Cardiac muscle cell (in vitro differentiated cells and primary cell): Measurements from ENCODE around the gene EEF1AKMT3. TPM values are rescaled to one million over a fixed set of nuclear protein-coding genes. Genes with fewer than 3 reads are reported as not detected.

Source experiments
- DNase-seq, 2 donors: peaks; one replicate each; pipeline versions ENCODE4 v3.0.0 to v3.0.0-alpha.2; 2010 to 2017; ENCODE audit warnings: low read depth in 1 of 2, low spot score in 1 of 2
- H3K27ac ChIP-seq: fragments of 200-600 bp; sonication (generic); 2 replicates; pipeline ENCODE4 v1.5.1; 2016
- H3K27me3 ChIP-seq: fragments of 200-600 bp; sonication (generic); 2 replicates; pipeline ENCODE4 v1.6.0; 2016; ENCODE audit warnings: control low read depth
- H3K36me3 ChIP-seq: fragments of 200-600 bp; sonication (generic); 2 replicates; pipeline ENCODE4 v1.5.1; 2016; ENCODE audit warnings: control low read depth
- H3K4me1 ChIP-seq: fragments of 200-600 bp; sonication (generic); 2 replicates; pipeline ENCODE4 v1.8.1; 2017; ENCODE audit warnings: low read depth, mild to moderate bottlenecking, mixed run types
- H3K4me3 ChIP-seq: fragments of 200-600 bp; sonication (generic); 2 replicates; pipeline ENCODE4 v1.5.1; 2016; ENCODE audit warnings: mild to moderate bottlenecking
- H3K9me3 ChIP-seq: fragments of 200-600 bp; sonication (generic); 2 replicates; pipeline ENCODE4 v1.5.1; 2017; ENCODE audit warnings: low read depth, mild to moderate bottlenecking, control low read depth
- polyA plus RNA-seq: library from polyadenylated mRNA; unstranded; fragments of >200 nt; fragmentation: Nextera tagmentation; extraction: Ambion mirVana; gene quantifications from 2 replicates; pipeline ENCODE4 v1.2.1, GENCODE V29; 2016
- total RNA-seq: library from RNA; depleted of rRNA; stranded (reverse); fragments of >200 nt; gene quantifications from 2 replicates; pipeline ENCODE4 v1.2.3, GENCODE V29; 2016
- TF ChIP-seq, protein P1 (sequence below): IDR thresholded peaks from 2 replicates; pipeline ENCODE4 v1.5.1; 2012; ENCODE audit warnings: low read depth, mild to moderate bottlenecking, low read length

Gene EEF1AKMT3
- total and polyA plus RNA-seq, 2 experiments from 2014 or later, result 3.9 to 4.8 TPM

DNA sequence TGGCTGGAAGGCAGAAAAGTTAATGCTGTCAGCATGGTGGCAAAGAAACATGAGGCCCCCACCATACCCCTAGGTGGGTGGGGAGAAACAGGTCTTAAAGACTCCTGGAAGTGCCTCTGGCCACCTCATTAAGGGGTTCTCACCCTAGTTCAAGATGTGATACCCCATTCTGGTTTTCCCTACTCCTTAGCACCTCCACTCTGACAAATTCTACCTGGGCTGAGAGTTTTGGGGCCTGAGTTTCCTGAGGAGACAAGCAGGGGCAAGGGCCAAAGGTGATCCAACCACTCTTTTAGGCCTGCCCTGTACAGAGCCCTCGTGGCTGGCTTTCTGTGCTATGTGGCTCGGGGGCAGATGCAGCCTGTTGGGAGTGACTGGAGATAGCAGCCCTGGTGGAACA is 54.0 kb downstream of the EEF1AKMT3 start:
- H3K4me1 ChIP-seq, result no peaks in the 10 kb centered on the region
- no peak for DNase-seq
- no peak overlapping the region for H3K27ac ChIP-seq
- no peaks in the 10 kb centered on the region for H3K9me3 ChIP-seq
- peaks cover 67% of the 10 kb centered on the region for H3K36me3 ChIP-seq
- H3K4me3 ChIP-seq, result no peak overlapping the region
- no peaks in the 10 kb centered on the region for H3K27me3 ChIP-seq
- TF ChIP-seq, protein P1, sequence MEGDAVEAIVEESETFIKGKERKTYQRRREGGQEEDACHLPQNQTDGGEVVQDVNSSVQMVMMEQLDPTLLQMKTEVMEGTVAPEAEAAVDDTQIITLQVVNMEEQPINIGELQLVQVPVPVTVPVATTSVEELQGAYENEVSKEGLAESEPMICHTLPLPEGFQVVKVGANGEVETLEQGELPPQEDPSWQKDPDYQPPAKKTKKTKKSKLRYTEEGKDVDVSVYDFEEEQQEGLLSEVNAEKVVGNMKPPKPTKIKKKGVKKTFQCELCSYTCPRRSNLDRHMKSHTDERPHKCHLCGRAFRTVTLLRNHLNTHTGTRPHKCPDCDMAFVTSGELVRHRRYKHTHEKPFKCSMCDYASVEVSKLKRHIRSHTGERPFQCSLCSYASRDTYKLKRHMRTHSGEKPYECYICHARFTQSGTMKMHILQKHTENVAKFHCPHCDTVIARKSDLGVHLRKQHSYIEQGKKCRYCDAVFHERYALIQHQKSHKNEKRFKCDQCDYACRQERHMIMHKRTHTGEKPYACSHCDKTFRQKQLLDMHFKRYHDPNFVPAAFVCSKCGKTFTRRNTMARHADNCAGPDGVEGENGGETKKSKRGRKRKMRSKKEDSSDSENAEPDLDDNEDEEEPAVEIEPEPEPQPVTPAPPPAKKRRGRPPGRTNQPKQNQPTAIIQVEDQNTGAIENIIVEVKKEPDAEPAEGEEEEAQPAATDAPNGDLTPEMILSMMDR, result no peak

DNA sequence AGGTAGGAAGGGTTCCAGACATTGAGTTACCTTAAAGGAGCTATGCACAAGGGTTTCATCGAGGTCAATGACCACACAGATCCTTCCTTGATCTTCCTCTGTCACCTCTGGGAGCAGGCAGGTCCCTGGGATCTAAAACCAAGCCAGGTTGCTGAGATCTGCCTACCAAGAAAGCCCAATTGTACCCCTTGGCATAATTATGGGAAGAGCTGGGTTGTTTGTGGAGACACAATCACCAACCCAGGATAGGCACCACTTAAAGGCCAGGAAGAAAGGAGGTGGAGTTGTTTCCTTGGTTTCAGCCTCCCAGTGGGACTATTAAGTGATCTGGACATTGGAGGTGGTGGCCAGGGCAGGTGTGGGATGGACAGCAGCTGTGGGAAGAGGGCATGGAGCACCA is 54.6 kb downstream of the EEF1AKMT3 start:
- Histone ChIP-seq H3K27ac (no peak overlapping the region), H3K9me3 (no peaks in the 10 kb centered on the region), H3K27me3 (no peaks in the 10 kb centered on the region), H3K4me3 (no peak overlapping the region), H3K4me1 (peaks cover 5% of the 10 kb centered on the region), H3K36me3 (peaks cover 67% of the 10 kb centered on the region)
- TF ChIP-seq, protein P1, result no peak
- no peak for DNase-seq

DNA sequence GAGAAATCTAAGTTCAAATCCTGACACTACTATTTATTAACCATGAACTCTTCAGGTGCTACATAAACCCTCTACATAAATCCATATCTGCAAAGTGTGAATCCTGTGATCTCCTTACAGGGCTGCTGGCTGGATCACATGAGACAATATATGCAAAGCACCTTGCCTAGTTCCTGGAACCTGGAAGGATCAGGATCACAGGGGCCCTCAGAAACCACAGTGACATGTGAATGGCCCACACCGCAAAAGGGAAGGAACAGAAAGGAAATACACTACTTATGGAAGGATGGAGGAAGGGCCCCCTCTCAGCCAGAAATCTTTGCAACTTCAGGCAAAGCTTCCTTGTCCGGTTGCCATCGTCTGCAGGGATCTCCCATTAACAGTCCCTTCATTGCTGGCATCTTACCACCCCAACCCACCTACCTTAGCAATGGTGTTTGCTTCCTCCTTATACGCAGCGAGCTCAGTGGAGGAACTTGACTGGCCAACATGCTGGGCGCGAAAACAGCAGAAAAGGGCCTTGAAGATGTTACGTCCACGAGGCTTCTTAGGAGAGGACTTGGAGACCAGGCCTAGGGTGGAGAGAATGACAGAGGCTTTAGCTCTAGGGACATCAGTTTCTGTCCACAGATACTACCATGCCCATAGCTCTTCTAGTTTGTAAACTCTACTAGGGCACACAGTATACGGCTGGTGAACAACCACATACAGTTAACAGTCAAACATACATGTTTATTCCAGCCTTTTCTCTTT is 56.8 kb downstream of the EEF1AKMT3 start:
- Histone ChIP-seq H3K27me3 (no peaks in the 10 kb centered on the region), H3K4me3 (no peak overlapping the region), H3K9me3 (no peaks in the 10 kb centered on the region), H3K27ac (no peak overlapping the region), H3K36me3 (peaks cover 50% of the 10 kb centered on the region), H3K4me1 (peaks cover 23% of the 10 kb centered on the region)
- no peak for DNase-seq
- TF ChIP-seq, protein P1, result no peak

DNA sequence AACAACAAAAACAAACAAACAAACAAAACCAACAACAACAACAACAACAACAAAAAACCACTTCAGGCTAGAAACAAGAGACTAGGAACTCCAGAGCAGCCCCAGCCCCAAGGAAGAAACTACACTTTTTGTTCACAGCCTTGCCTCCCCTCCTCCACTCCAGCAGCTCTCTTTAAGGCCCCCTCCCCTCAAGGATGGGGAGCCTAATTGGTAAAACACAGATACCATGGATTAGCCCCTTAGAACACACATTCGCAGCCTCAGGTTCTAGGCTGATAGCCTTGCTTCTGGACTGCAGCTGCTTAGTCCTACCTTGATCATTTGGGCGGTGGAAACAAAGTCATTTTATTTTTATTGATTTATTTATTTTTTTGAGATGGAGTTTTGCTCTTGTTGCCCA is 58.0 kb downstream of the EEF1AKMT3 start:
- no peak overlapping the region for H3K27ac ChIP-seq
- no peaks in the 10 kb centered on the region for H3K27me3 ChIP-seq
- TF ChIP-seq, protein P1, result no peak
- no peak for DNase-seq
- no peaks in the 10 kb centered on the region for H3K9me3 ChIP-seq
- H3K4me3 ChIP-seq, result no peak overlapping the region
- H3K4me1 ChIP-seq, result peaks cover 32% of the 10 kb centered on the region
- peaks cover 38% of the 10 kb centered on the region for H3K36me3 ChIP-seq

Other genes with a start within 250 kb of the EEF1AKMT3 start
- gene MBD6, start 249.8 kb upstream of the EEF1AKMT3 start, total RNA-seq, result 13.8 and 14.1 TPM in 2 replicates
- gene MBD6, start 249.8 kb upstream of the EEF1AKMT3 start, polyA plus RNA-seq, result 22.8 and 36.9 TPM in 2 replicates
- gene DCTN2, start 225.4 kb upstream of the EEF1AKMT3 start, total RNA-seq, result 210 and 230 TPM in 2 replicates
- 156 and 157 TPM in 2 replicates for gene DCTN2, start 225.4 kb upstream of the EEF1AKMT3 start, polyA plus RNA-seq
- gene KIF5A, start 222.6 kb upstream of the EEF1AKMT3 start, total RNA-seq, result 0.36 and 0.49 TPM in 2 replicates
- 0.05 and 0.11 TPM in 2 replicates for gene KIF5A, start 222.6 kb upstream of the EEF1AKMT3 start, polyA plus RNA-seq
- 15.1 and 23.5 TPM in 2 replicates for gene PIP4K2C, start 181.4 kb upstream of the EEF1AKMT3 start, total RNA-seq
- gene PIP4K2C, start 181.4 kb upstream of the EEF1AKMT3 start, polyA plus RNA-seq, result 20.4 and 25.5 TPM in 2 replicates
- 52.1 and 59.0 TPM in 2 replicates for gene DTX3, start 167.8 kb upstream of the EEF1AKMT3 start, total RNA-seq
- 44.5 and 46.6 TPM in 2 replicates for gene DTX3, start 167.8 kb upstream of the EEF1AKMT3 start, polyA plus RNA-seq
- 22.3 and 38.6 TPM in 2 replicates for gene ARHGEF25, start 161.2 kb upstream of the EEF1AKMT3 start, total RNA-seq
- gene ARHGEF25, start 161.2 kb upstream of the EEF1AKMT3 start, polyA plus RNA-seq, result 2.0 and 3.5 TPM in 2 replicates
- gene B4GALNT1, start 139.4 kb upstream of the EEF1AKMT3 start, total RNA-seq, result 0.32 TPM in 1 of 2 replicates, not detected in the other
- gene B4GALNT1, start 139.4 kb upstream of the EEF1AKMT3 start, polyA plus RNA-seq, result 0.29 TPM in 1 of 2 replicates, not detected in the other
- 182 and 202 TPM in 2 replicates for gene OS9, start 78.5 kb upstream of the EEF1AKMT3 start, total RNA-seq
- 122 and 134 TPM in 2 replicates for gene OS9, start 78.5 kb upstream of the EEF1AKMT3 start, polyA plus RNA-seq
- gene AGAP2, start 33.9 kb upstream of the EEF1AKMT3 start, total RNA-seq, result 0.33 and 0.49 TPM in 2 replicates
- 0.05 and 0.10 TPM in 2 replicates for gene AGAP2, start 33.9 kb upstream of the EEF1AKMT3 start, polyA plus RNA-seq
- gene TSPAN31, start 27.6 kb upstream of the EEF1AKMT3 start, total RNA-seq, result 41.7 and 65.9 TPM in 2 replicates
- 66.3 and 73.4 TPM in 2 replicates for gene TSPAN31, start 27.6 kb upstream of the EEF1AKMT3 start, polyA plus RNA-seq
- 75.8 and 137 TPM in 2 replicates for gene CDK4, start 20.3 kb upstream of the EEF1AKMT3 start, total RNA-seq
- 160 and 172 TPM in 2 replicates for gene CDK4, start 20.3 kb upstream of the EEF1AKMT3 start, polyA plus RNA-seq
- 21.9 and 23.3 TPM in 2 replicates for gene MARCHF9, start 17.5 kb upstream of the EEF1AKMT3 start, total RNA-seq
- 9.0 and 11.7 TPM in 2 replicates for gene MARCHF9, start 17.5 kb upstream of the EEF1AKMT3 start, polyA plus RNA-seq
- gene CYP27B1, start 5.5 kb upstream of the EEF1AKMT3 start, total RNA-seq, result 0.07 and 1.3 TPM in 2 replicates
- 0.33 TPM in 1 of 2 replicates, not detected in the other for gene CYP27B1, start 5.5 kb upstream of the EEF1AKMT3 start, polyA plus RNA-seq
- 8.1 and 11.9 TPM in 2 replicates for gene METTL1, start 509 bp upstream of the EEF1AKMT3 start, total RNA-seq
- gene METTL1, start 509 bp upstream of the EEF1AKMT3 start, polyA plus RNA-seq, result 20.0 and 21.6 TPM in 2 replicates
- 22.6 and 34.4 TPM in 2 replicates for gene TSFM, start 10.2 kb downstream of the EEF1AKMT3 start, total RNA-seq
- 59.6 and 66.7 TPM in 2 replicates for gene TSFM, start 10.2 kb downstream of the EEF1AKMT3 start, polyA plus RNA-seq
- gene AVIL, start 46.1 kb downstream of the EEF1AKMT3 start, total RNA-seq, result 1.6 TPM in 2 replicates
- 1.7 and 2.9 TPM in 2 replicates for gene AVIL, start 46.1 kb downstream of the EEF1AKMT3 start, polyA plus RNA-seq
- gene CTDSP2, start 74.1 kb downstream of the EEF1AKMT3 start, total RNA-seq, result 103 and 105 TPM in 2 replicates
- 82.9 and 108 TPM in 2 replicates for gene CTDSP2, start 74.1 kb downstream of the EEF1AKMT3 start, polyA plus RNA-seq
- gene ATP23, start 169.0 kb downstream of the EEF1AKMT3 start, total RNA-seq, result 9.2 and 18.3 TPM in 2 replicates
- gene ATP23, start 169.0 kb downstream of the EEF1AKMT3 start, polyA plus RNA-seq, result 11.4 and 14.3 TPM in 2 replicates